ENCODE data around the gene CD300C. TPM values are rescaled to one million over a fixed set of nuclear protein-coding genes. Genes with fewer than 3 reads are reported as not detected.

The CD300C gene
- total RNA-seq, 1 experiment from 2014 or later: not detected

- Mint-ChIP-seq H3K27me3 (ENCODE audit: low read depth) (peaks cover 36% of the 10 kb centered on the region), H3K4me1 (peaks cover 10% of the 10 kb centered on the region), H3K4me3 (no peak overlapping the region), H3K36me3 (no peaks in the 10 kb centered on the region), H3K9me3 (peaks cover 8% of the 10 kb centered on the region), H3K27ac (no peak overlapping the region)
- DNase-seq (ENCODE audit: low spot score): no peak
- CTCF ChIA-PET: interaction anchor here (1.5 kb wide), 1 partner anchor 149 kb away, joined by 5 read pairs; no protein-coding TSS in a partner anchor
- no peak for TF ChIP-seq ARID4B (CRISPR knock-in tag; IDR thresholded peaks at IDR 0.05; ENCODE audit: borderline replicate concordance)
- TF ChIP-seq STAT6 (CRISPR knock-in tag; conservative IDR thresholded peaks at IDR 0.05; ENCODE audit: low read depth): no peak
- TF ChIP-seq RORB (CRISPR knock-in tag; IDR thresholded peaks at IDR 0.05): no peak
- TF ChIP-seq ZBTB43 (CRISPR knock-in tag; IDR thresholded peaks at IDR 0.05): no peak
- TF ChIP-seq USF2 (CRISPR knock-in tag; IDR thresholded peaks at IDR 0.05): no peak
- TF ChIP-seq NFATC4 (CRISPR knock-in tag; IDR thresholded peaks at IDR 0.05): no peak
- no peak for ATAC-seq
- POLR2A ChIA-PET: no interaction called here
Observed at GRCh38 chr17:74527756-74528155, 18.2 kb downstream of the CD300C start.

GRCh38 chr17:74527081-74527480, 18.8 kb downstream of the CD300C start:
- H3K4me3 Mint-ChIP-seq: no peak overlapping the region
- peaks cover 6% of the 10 kb centered on the region for H3K4me1 Mint-ChIP-seq
- no peaks in the 10 kb centered on the region for H3K36me3 Mint-ChIP-seq
- ATAC-seq (no peak), DNase-seq (ENCODE audit: low spot score) (no peak)
- CTCF ChIA-PET: interaction anchor here (1.2 to 1.5 kb wide), 2 partner anchors 16 to 148 kb away, joined by 3 to 5 read pairs; no protein-coding TSS in a partner anchor
- peaks cover 36% of the 10 kb centered on the region for H3K27me3 Mint-ChIP-seq (ENCODE audit: low read depth)
- POLR2A ChIA-PET: no interaction called here
- H3K9me3 Mint-ChIP-seq: peaks cover 5% of the 10 kb centered on the region
- no peak overlapping the region for H3K27ac Mint-ChIP-seq
- TF ChIP-seq SP1 (CRISPR knock-in tag; conservative IDR thresholded peaks at IDR 0.05) (no peak), ATF2 (CRISPR knock-in tag; IDR thresholded peaks at IDR 0.05; ENCODE audit: borderline replicate concordance, low read depth) (no peak), CTCF (IDR thresholded peaks at IDR 0.05) (no peak), AFF4 (CRISPR knock-in tag; IDR thresholded peaks at IDR 0.05; ENCODE audit: borderline replicate concordance) (no peak), FOXP1 (CRISPR knock-in tag; IDR thresholded peaks at IDR 0.05; ENCODE audit: borderline replicate concordance) (no peak), ZNF396 (CRISPR knock-in tag; IDR thresholded peaks at IDR 0.05; ENCODE audit: borderline replicate concordance) (no peak), SOX15 (CRISPR knock-in tag; IDR thresholded peaks at IDR 0.05) (no peak), IRF2 (CRISPR knock-in tag; IDR thresholded peaks at IDR 0.05; ENCODE audit: borderline replicate concordance, low read depth) (no peak), JAZF1 (CRISPR knock-in tag; IDR thresholded peaks at IDR 0.05) (no peak), E2F1 (CRISPR knock-in tag; IDR thresholded peaks at IDR 0.05) (no peak)

Measured in WTC11 (cell line).